K562 (cell line): ENCODE measurements around the gene PLEKHA8. TPM values are rescaled to one million over a fixed set of nuclear protein-coding genes. Genes with fewer than 3 reads are reported as not detected.

ENCODE experiments used
- ATAC-seq: fragments of 200-7000 bp; cut with Tn5 transposase; 3 replicates; pipeline ENCODE4 v1.9.1; 2020; ENCODE audit warnings: moderate library complexity
- BruUV-seq: library from RNA; stranded (reverse); fragments of 400-500 nt; replicated peaks from 2 replicates; lab custom pipeline; 2021; lab: Mats Ljungman, UMichigan
- CTCF ChIA-PET: fragments of 300-600 bp; formaldehyde crosslinking; extraction: SDS; loops from one replicate; lab custom pipeline; 2021; ENCODE audit warnings: low intra/inter-chr PET ratio; lab: Yijun Ruan, JAX
- POLR2A ChIA-PET: fragments of 300-600, 350-650 bp; sonication (Branson Sonifier 250); formaldehyde crosslinking; extraction: SDS; loops from one replicate; lab custom pipeline; 2021; ENCODE audit warnings: antibody characterized with exemption, inconsistent platforms; lab: Yijun Ruan, JAX
- DNase-seq, 4 experiments: peaks; one replicate each; pipeline versions ENCODE4 v3.0.0 to v3.0.0-alpha.2; 2011 to 2018; ENCODE audit warnings: low spot score in 3 of 4, mixed read lengths in 3 of 4; ENCODE audit errors: extremely low read depth in 1 of 4
- FAIRE-seq: peaks from 2 replicates; lab custom pipeline; 2011; peaks lifted over from hg19 to GRCh38; lab: Jason Lieb, UNC
- H2AFZ ChIP-seq: 2 replicates; pipeline ENCODE4 v1.6.0; 2011; ENCODE audit warnings: low read depth, low read length, control low read depth, inconsistent platforms
- H3K27ac ChIP-seq: fragments of 200-600 bp; 3 replicates; pipeline ENCODE4 v1.8.0; 2011; ENCODE audit warnings: low read depth, mild to moderate bottlenecking, control low read depth, inconsistent platforms, low read length, moderate library complexity, mixed read lengths; ENCODE audit errors: extremely low read depth
- H3K27me3 ChIP-seq, 2 experiments: fragments of 300-600 bp in 1 of 2; 2 replicates in 1 of 2; 3 replicates in 1 of 2; pipeline versions ENCODE4 v1.6.0 to v1.8.0; 2011; ENCODE audit warnings: inconsistent platforms in 2 of 2, low read length in 2 of 2, mild to moderate bottlenecking in 1 of 2, mixed read lengths in 1 of 2, moderate library complexity in 1 of 2; ENCODE audit not compliant: control insufficient read depth in 2 of 2, insufficient read depth in 2 of 2
- H3K36me3 ChIP-seq: fragments of 300-600 bp; 3 replicates; pipeline ENCODE4 v1.8.0; 2011; ENCODE audit warnings: mild to moderate bottlenecking, low read length, inconsistent platforms; ENCODE audit not compliant: control insufficient read depth, insufficient read depth
- H3K4me1 ChIP-seq, 2 experiments: fragments of 200-600 bp in 1 of 2; replicated peaks in 1 of 2; 2 replicates in 1 of 2; 3 replicates in 1 of 2; pipeline versions ENCODE4 v1.5.1 to v1.8.0; 2011; ENCODE audit warnings: inconsistent platforms in 2 of 2, low read length in 2 of 2, mild to moderate bottlenecking in 1 of 2, mixed read lengths in 1 of 2, moderate library complexity in 1 of 2; ENCODE audit not compliant: control insufficient read depth in 2 of 2, insufficient read depth in 2 of 2
- H3K4me2 ChIP-seq: 2 replicates; pipeline ENCODE4 v1.6.1; 2011; ENCODE audit warnings: low read length, control low read depth, inconsistent platforms, mixed read lengths; ENCODE audit not compliant: insufficient read depth
- H3K4me3 ChIP-seq: fragments of 200-600 bp; sonication (generic), shearing (Covaris generic); 2 replicates; pipeline ENCODE4 v1.5.1; 2016; ENCODE audit warnings: control low read depth, inconsistent platforms
- H3K79me2 ChIP-seq: fragments of 200-600 bp; 3 replicates; pipeline ENCODE4 v1.8.0; 2011; ENCODE audit warnings: low read length, inconsistent platforms; ENCODE audit not compliant: control insufficient read depth, insufficient read depth
- H3K9ac ChIP-seq, 2 experiments: 2 replicates each; pipeline versions ENCODE4 v1.6.0 to v1.6.1; 2011; ENCODE audit warnings: low read depth in 2 of 2, low read length in 2 of 2, control low read depth in 1 of 2, inconsistent platforms in 1 of 2, mild to moderate bottlenecking in 1 of 2, mixed read lengths in 1 of 2; ENCODE audit not compliant: insufficient read depth in 1 of 2
- H3K9me1 ChIP-seq: one replicate; pipeline ENCODE4 v1.6.0; 2011; ENCODE audit warnings: inconsistent platforms, mild to moderate bottlenecking, low read length, moderate library complexity; ENCODE audit not compliant: control insufficient read depth, insufficient read depth
- H3K9me3 ChIP-seq: replicated peaks from 2 replicates; pipeline ENCODE4 v1.5.1; 2011; ENCODE audit warnings: low read depth, low read length, inconsistent platforms; ENCODE audit not compliant: control insufficient read depth, insufficient read depth
- H4K20me1 ChIP-seq: replicated peaks from 2 replicates; pipeline ENCODE4 v1.6.1; 2011; ENCODE audit warnings: low read length, inconsistent platforms, mixed read lengths; ENCODE audit not compliant: control insufficient read depth, insufficient read depth
- CTBP1 ChIP-seq: fragments of 450-650 bp; IDR thresholded peaks from 2 replicates; pipeline ENCODE4 v1.6.1; 2016; ENCODE audit warnings: borderline replicate concordance
- DMBX1 ChIP-seq: fragments of 250-450 bp; sonication (Bioruptor Pico); IDR thresholded peaks from 2 replicates; pipeline ENCODE4 v1.8.0; 2022; ENCODE audit warnings: inconsistent platforms, mild to moderate bottlenecking, moderate library complexity, borderline replicate concordance
- E4F1 ChIP-seq: fragments of 250-450 bp; sonication (Bioruptor Pico); IDR thresholded peaks from 2 replicates; pipeline ENCODE4 v1.5.0; 2021; ENCODE audit warnings: mild to moderate bottlenecking, borderline replicate concordance
- ETV1 ChIP-seq: fragments of 450-650 bp; conservative IDR thresholded peaks from 2 replicates; pipeline ENCODE4 v1.6.1; 2016; ENCODE audit warnings: missing genetic modification characterization, control low read depth, low read depth, missing compliant biosample characterization
- EWSR1 ChIP-seq: fragments of 450-650 bp; IDR thresholded peaks from 2 replicates; pipeline ENCODE4 v1.6.1; 2018; ENCODE audit warnings: borderline replicate concordance, mild to moderate bottlenecking, low read depth, moderate library complexity; ENCODE audit not compliant: partially characterized antibody
- GATAD2A ChIP-seq: fragments of 450-650 bp; IDR thresholded peaks from 2 replicates; pipeline ENCODE4 v1.6.1; 2017
- HMG20B ChIP-seq: fragments of 250-450 bp; sonication (Bioruptor Pico); IDR thresholded peaks from 2 replicates; pipeline ENCODE4 v1.5.0; 2021; ENCODE audit warnings: mild to moderate bottlenecking
- HNRNPL ChIP-seq: fragments of 200-400 bp; formaldehyde crosslinking; IDR thresholded peaks from 2 replicates; pipeline ENCODE4 v1.6.1; 2017; ENCODE audit warnings: low read depth, mild to moderate bottlenecking, low read length
- MCM2 ChIP-seq: fragments of 450-650 bp; IDR thresholded peaks from 2 replicates; pipeline ENCODE4 v1.6.1; 2017; ENCODE audit warnings: low read depth, mild to moderate bottlenecking
- POLR2H ChIP-seq: IDR thresholded peaks from 2 replicates; pipeline ENCODE4 v1.6.1; 2016; ENCODE audit warnings: missing genetic modification characterization, low read depth, mild to moderate bottlenecking, control low read depth, missing compliant biosample characterization, moderate library complexity
- RAD51 ChIP-seq: fragments of 450-650 bp; IDR thresholded peaks from 2 replicates; pipeline ENCODE4 v1.7.1; 2016; ENCODE audit warnings: low read depth, mild to moderate bottlenecking, borderline replicate concordance
- RBM17 ChIP-seq: fragments of 200-400 bp; formaldehyde crosslinking; IDR thresholded peaks from 2 replicates; pipeline ENCODE4 v1.6.1; 2017; ENCODE audit warnings: low read depth, mild to moderate bottlenecking, low read length, borderline replicate concordance
- SFPQ ChIP-seq: fragments of 200-400 bp; formaldehyde crosslinking; IDR thresholded peaks from 2 replicates; pipeline ENCODE4 v1.6.1; 2017; ENCODE audit warnings: mild to moderate bottlenecking, low read depth, low read length, moderate library complexity
- SIN3A ChIP-seq, 2 experiments: fragments of 150-350 bp in 1 of 2; IDR thresholded peaks; 2 replicates each; pipeline ENCODE4 v1.6.1; 2011 to 2016; ENCODE audit warnings: borderline replicate concordance in 2 of 2, low read depth in 2 of 2, low read length in 2 of 2, mild to moderate bottlenecking in 2 of 2, moderate library complexity in 2 of 2; ENCODE audit not compliant: control insufficient read depth in 1 of 2
- SMARCE1 ChIP-seq: fragments of 450-650 bp; IDR thresholded peaks from 2 replicates; pipeline ENCODE4 v1.7.1; 2016; ENCODE audit warnings: mild to moderate bottlenecking
- SNIP1 ChIP-seq: fragments of 450-650 bp; IDR thresholded peaks from 2 replicates; pipeline ENCODE4 v1.7.1; 2017; ENCODE audit warnings: low read depth, mild to moderate bottlenecking
- TRIM28 ChIP-seq: fragments of 450-650 bp; IDR thresholded peaks from 2 replicates; pipeline ENCODE4 v1.6.1; 2017
- WGBS: fragments of 100-300 bp; shearing (Covaris generic); methylation state at CpG from one replicate; pipeline ENCODE4 v1.1.6; 2016; ENCODE audit warnings: low coverage, mixed read lengths; ENCODE audit not compliant: insufficient coverage; ENCODE audit errors: missing lambda C conversion rate; 5-methylcytosine and 5-hydroxymethylcytosine counted together
- in situ Hi-C: fragments of 300-500 bp; cut with MboI; formaldehyde crosslinking; loops from 4 replicates; pipeline ENCODE4 v1.15.0; 2018; ENCODE audit warnings: inconsistent platforms, mixed read lengths
- intact Hi-C: fragments of 100-400 bp; cut with micrococcal nuclease; formaldehyde crosslinking; loops from 2 replicates; pipeline ENCODE4 v1.14.2; 2022
- polyA plus RNA-seq, 8 experiments: library from polyadenylated mRNA; depleted of rRNA in 4 of 8; stranded (reverse) in 5 of 8; unstranded in 3 of 8; fragments of >200 nt; fragmentation: Nextera tagmentation in 2 of 8; fragmentation: Illumina TruSeq in 1 of 8; extraction: Ambion mirVana in 2 of 8; extraction: Trizol in 1 of 8; gene quantifications; 2 replicates each; pipeline versions ENCODE4 v1.2.1 to v1.2.3, GENCODE V29; 2011 to 2014; ENCODE audit warnings: inconsistent platforms in 1 of 8, missing spikeins in 1 of 8
- total RNA-seq, 7 experiments: library from RNA; depleted of rRNA in 6 of 7; stranded (reverse); fragments of >200 nt in 6 of 7; fragmentation: Illumina TruSeq in 2 of 7; extraction: Trizol in 2 of 7; gene quantifications; 2 replicates each; pipeline versions ENCODE4 v1.2.1 to v1.2.3, GENCODE V29; 2011 to 2021; ENCODE audit warnings: low replicate concordance in 1 of 7

PLEKHA8 gene
- total and polyA plus RNA-seq, 9 of the 15 experiments (the other 6 are each of a cell fraction or from before 2014, with no cell fraction given) = 3.2 to 16.3 (median 11.8) TPM

- Histone ChIP-seq H3K9me3 (no peaks in the 10 kb centered on the region), H3K4me3 (peak overlapping the region; percentile 82), H3K79me2 (peaks cover 87% of the 10 kb centered on the region), H3K36me3 (peaks cover 21% of the 10 kb centered on the region), H3K4me2 (peak overlapping the region; percentile 95), H3K4me1 (peaks cover 10 to 17% of the 10 kb centered on the region in 2 experiments; a peak in 3 of 5 replicates), H3K27ac (peak overlapping the region; percentile 76), H3K9ac (peak overlapping the region; percentile 38 to 74; a peak in 3 of 4 replicates), H3K27me3 (no peaks in the 10 kb centered on the region), H4K20me1 (no peaks in the 10 kb centered on the region; the same call in 1 of the 2 replicates), H3K9me1 (no peaks in the 10 kb centered on the region), H2AFZ (peak overlapping the region; percentile 98)
- intact Hi-C loops (loop anchor here (5.0 kb wide), 1 partner anchor 110 kb away; no protein-coding TSS in a partner anchor), in situ Hi-C loops (no loop called here)
- ChIA-PET POLR2A (interaction anchor here (0.7 to 1.7 kb wide), 6 partner anchors 9 to 91 kb away, joined by 3 to 11 read pairs (median 4); no protein-coding TSS in a partner anchor), CTCF (no interaction called here)
- FAIRE-seq (no peak), DNase-seq (peak in 1 of 4 experiments; percentile 16), ATAC-seq (peak; percentile 0; the same call in 2 of the 3 replicates)
- BruUV-seq = TSS peak; percentile 30
- 4% methylated on average over 10 of the region's 10 CpGs for WGBS
- TF ChIP-seq RBM17 (no peak), POLR2H (peak; percentile 5; the same call in 1 of the 2 replicates), E4F1 (no peak), SFPQ (no peak), ETV1 (0 out of 2 replicates have a peak, but pooled peaks have one; percentile 3), GATAD2A (0 out of 2 replicates have a peak, but pooled peaks have one; percentile 43), DMBX1 (CRISPR knock-in tag) (no peak), MCM2 (no peak), CTBP1 (no peak), SIN3A (IDR thresholded peaks at IDR 0.05; ENCODE audit: borderline replicate concordance in 2 of 2, control insufficient read depth in 1 of 2, low read depth in 2 of 2, low read length in 2 of 2) (0 out of 4 replicates have a peak, but pooled peaks of 1 of the 2 experiments have one; percentile 21), TRIM28 (no peak), HNRNPL (no peak), EWSR1 (no peak), SMARCE1 (peak; percentile 26; the same call in 1 of the 2 replicates), RAD51 (no peak), SNIP1 (no peak), HMG20B (no peak)
Measured at GRCh38 chr7:30027065-30027456, 1.2 kb upstream of the PLEKHA8 start.
